ENCODE results near the gene CSNK1D.
A peak's percentile ranks its signal among the peaks of the same experiment; 100 is the strongest.

Gene CSNK1D

GRCh38 chr17:82213251-82214011 lies 60.1 kb downstream of the CSNK1D start:
- H3K4me1 ChIP-seq (ENCODE audit: control insufficient read depth, insufficient read depth, low read length): 0 out of 2 replicates have a peak, but pooled peaks cover 7% of the 10 kb centered on the region
- no peak for TF ChIP-seq ZNF18 (tag by site-specific recombination; IDR thresholded peaks at IDR 0.05)
- no peak for TF ChIP-seq ZNF544 (tag by site-specific recombination; IDR thresholded peaks at IDR 0.05)
- TF ChIP-seq SCRT1 (tag by site-specific recombination; IDR thresholded peaks at IDR 0.05; ENCODE audit: borderline replicate concordance): no peak
- no peak for TF ChIP-seq ZFP3 (tag by site-specific recombination; IDR thresholded peaks at IDR 0.05; ENCODE audit: low read depth)
- TF ChIP-seq ZNF404 (tag by site-specific recombination; IDR thresholded peaks at IDR 0.05): no peak
- TF ChIP-seq ZBTB20 (tag by site-specific recombination; IDR thresholded peaks at IDR 0.05): peak; percentile 83
- no peak for TF ChIP-seq ZNF768 (tag by site-specific recombination; IDR thresholded peaks at IDR 0.05)
- no peak for TF ChIP-seq PBX3 (CRISPR knock-in tag; IDR thresholded peaks at IDR 0.05)
- no peak for TF ChIP-seq ZFP41 (tag by site-specific recombination; IDR thresholded peaks at IDR 0.05; ENCODE audit: borderline replicate concordance)
- no peak for TF ChIP-seq ELK4 (IDR thresholded peaks at IDR 0.05; ENCODE audit: borderline replicate concordance, low read depth, low read length)
- TF ChIP-seq GLI4 (tag by site-specific recombination; IDR thresholded peaks at IDR 0.05): no peak
- no peak for TF ChIP-seq GFI1B (tag by site-specific recombination; IDR thresholded peaks at IDR 0.05)
- TF ChIP-seq ZNF202 (tag by site-specific recombination; IDR thresholded peaks at IDR 0.05; ENCODE audit: borderline replicate concordance): no peak
- TF ChIP-seq HOXA7 (CRISPR knock-in tag; IDR thresholded peaks at IDR 0.05; ENCODE audit: borderline replicate concordance): no peak
- TF ChIP-seq ZNF76 (tag by site-specific recombination; IDR thresholded peaks at IDR 0.05; ENCODE audit: borderline replicate concordance, low read depth): no peak
- no peak for TF ChIP-seq SALL2 (tag by site-specific recombination; IDR thresholded peaks at IDR 0.05; ENCODE audit: borderline replicate concordance)
- no peak for TF ChIP-seq ZNF394 (tag by site-specific recombination; IDR thresholded peaks at IDR 0.05; ENCODE audit: borderline replicate concordance)
- TF ChIP-seq ZNF677 (tag by site-specific recombination; IDR thresholded peaks at IDR 0.05): no peak
- TF ChIP-seq IKZF3 (tag by site-specific recombination; IDR thresholded peaks at IDR 0.05): peak; percentile 77
- TF ChIP-seq ZNF529 (tag by site-specific recombination; IDR thresholded peaks at IDR 0.05; ENCODE audit: insufficient replicate concordance): no peak
- no peak for TF ChIP-seq ZNF350 (tag by site-specific recombination; IDR thresholded peaks at IDR 0.05)
- peak; percentile 98 for TF ChIP-seq ZNF121 (tag by site-specific recombination; IDR thresholded peaks at IDR 0.05)
- peak; percentile 65; the same call in 1 of the 2 replicates for TF ChIP-seq SP7 (tag by site-specific recombination; IDR thresholded peaks at IDR 0.05)
- no peak for TF ChIP-seq ZSCAN30 (tag by site-specific recombination; IDR thresholded peaks at IDR 0.05)
- TF ChIP-seq SETDB1 (IDR thresholded peaks at IDR 0.05; ENCODE audit: insufficient read length, low read length): no peak
- no peak for TF ChIP-seq ZNF280D (tag by site-specific recombination; IDR thresholded peaks at IDR 0.05)
- TF ChIP-seq ZSCAN5A (tag by site-specific recombination; IDR thresholded peaks at IDR 0.05): no peak
- no peak for TF ChIP-seq ATF2 (tag by site-specific recombination; IDR thresholded peaks at IDR 0.05; ENCODE audit: low read depth)

More at GRCh38 chr17:82213251-82214011, 60.1 kb downstream of the CSNK1D start:
- ChIA-PET POLR2A (interaction anchor here (0.6 to 1.1 kb wide), 3 partner anchors 23 to 309 kb away, joined by 3 to 4 read pairs (median 3); no protein-coding TSS in a partner anchor), CTCF (interaction anchor here (1.3 kb wide), 1 partner anchor 23 kb away, joined by 7 read pairs; no protein-coding TSS in a partner anchor)
- H3K36me3 ChIP-seq (ENCODE audit: control insufficient read depth in 2 of 2, insufficient read depth in 1 of 2, low read length in 2 of 2): no peaks in the 10 kb centered on the region; a peak in 1 of 3 replicates
- peak overlapping the region; percentile 79 for H3K4me3 ChIP-seq (ENCODE audit: low read depth, low read length)
- H3K9me3 ChIP-seq (ENCODE audit: control insufficient read depth, insufficient read depth, low read depth, low read length): no peaks in the 10 kb centered on the region
- peak overlapping the region; percentile 81 for H3K27ac ChIP-seq (ENCODE audit: extremely low read depth, low read depth, low read length)
